ENCODE data around the gene ORC2. TPM values are rescaled to one million over a fixed set of nuclear protein-coding genes. Genes with fewer than 3 reads are reported as not detected.

The ORC2 gene
- total and polyA plus RNA-seq, 10 of the 15 experiments (the other 5 are each of a cell fraction or from before 2014, with no cell fraction given): 6.1 to 36.9 (median 17.6) TPM

- Histone ChIP-seq H4K20me1 (ENCODE audit: control insufficient read depth, insufficient read depth) (no peaks in the 10 kb centered on the region), H3K27me3 (replicated peaks in 1 of 2; ENCODE audit: control insufficient read depth in 2 of 2, insufficient read depth in 2 of 2, low read length in 1 of 2) (no peaks in the 10 kb centered on the region), H3K9me3 (replicated peaks; ENCODE audit: control insufficient read depth, insufficient read depth, low read length) (no peaks in the 10 kb centered on the region), H3K27ac (ENCODE audit: control insufficient read depth, insufficient read depth) (no peak overlapping the region), H3K36me3 (ENCODE audit: control insufficient read depth in 2 of 2, insufficient read depth in 2 of 2, low read length in 1 of 2) (peaks cover 0 to 8% of the 10 kb centered on the region in 2 experiments; a peak in 2 of 4 replicates), H3K4me2 (ENCODE audit: control insufficient read depth, insufficient read depth) (no peak overlapping the region), H3K79me2 (ENCODE audit: control insufficient read depth, insufficient read depth, low read length) (no peaks in the 10 kb centered on the region), H3K9ac (ENCODE audit: control insufficient read depth, insufficient read depth, low read length) (no peak overlapping the region), H3K4me1 (ENCODE audit: control insufficient read depth, insufficient read depth, low read length) (no peaks in the 10 kb centered on the region), H3K4me3 (no peak overlapping the region), H2AFZ (ENCODE audit: control insufficient read depth, low read depth, low read length) (no peak overlapping the region)
- POLR2A ChIA-PET: no interaction called here
- 96% methylated on average over 3 of the region's 3 CpGs for WGBS (ENCODE audit: insufficient coverage, insufficient replicate concordance, low lambda C conversion rate, missing lambda C conversion rate)
- no peak for ATAC-seq
- DNase-seq (ENCODE audit: low read depth, low spot score): no peak
- CTCF ChIA-PET: no interaction called here
- no TSS peak for BruUV-seq (replicated peaks)
- RAD21 ChIA-PET (ENCODE audit: unreplicated experiment): no interaction called here
- SMC1A ChIA-PET (ENCODE audit: uncharacterized antibody, unreplicated experiment): no interaction called here
- in situ Hi-C loops (cut with MboI): no loop called here
- no peak for FAIRE-seq
- intact Hi-C loops (cut with micrococcal nuclease; ENCODE audit: unreplicated experiment): no loop called here
- TF ChIP-seq ZBTB4 (CRISPR knock-in tag; IDR thresholded peaks at IDR 0.05): no peak
- TF ChIP-seq ZNF687 (IDR thresholded peaks at IDR 0.05): no peak
- no peak for TF ChIP-seq SKIL (IDR thresholded peaks at IDR 0.05; ENCODE audit: low read depth, poor library complexity, severe bottlenecking)
- no peak for TF ChIP-seq CHD4 (IDR thresholded peaks at IDR 0.05)
- TF ChIP-seq MTA2 (IDR thresholded peaks at IDR 0.05; ENCODE audit: low read depth): no peak
- TF ChIP-seq BACH1 (IDR thresholded peaks at IDR 0.05; ENCODE audit: borderline replicate concordance): no peak
- no peak for TF ChIP-seq IKZF2 (IDR thresholded peaks at IDR 0.05)
- no peak for TF ChIP-seq FOS (IDR thresholded peaks at IDR 0.05; ENCODE audit: borderline replicate concordance, extremely low read depth, insufficient read length)
These were observed 40.9 kb upstream of the ORC2 start for GRCh38 chr2:201004370-201004769.

Data from GM12878 (cell line).